Gastroesophageal sphincter (tissue), 4 donors: ENCODE data around the gene ATF2. TPM values are rescaled to one million over a fixed set of nuclear protein-coding genes. Genes with fewer than 3 reads are reported as not detected.
A peak's percentile ranks its signal among the peaks of the same experiment; 100 is the strongest.

Experiments
- ATAC-seq: fragments of 150-250 bp; one replicate; pipeline ENCODE4 v1.9.1; 2016; ENCODE audit warnings: mild to moderate bottlenecking, moderate library complexity
- H3K27ac ChIP-seq, 4 donors: fragments of 200-600 bp; sonication (generic) in 3 of 4; 1 replicate in 3 of 4; 2 replicates in 1 of 4; pipeline ENCODE4 v1.5.1; 2016 to 2019
- H3K27me3 ChIP-seq: fragments of 200-600 bp; sonication (generic); one replicate; pipeline ENCODE4 v1.5.1; 2019
- H3K36me3 ChIP-seq, 2 donors: fragments of 200-600 bp; sonication (generic); one replicate each; pipeline ENCODE4 v1.5.1; 2019; ENCODE audit warnings: control low read depth in 1 of 2
- H3K4me1 ChIP-seq, 3 donors: fragments of 200-600 bp; sonication (generic); 1 replicate in 2 of 3; 2 replicates in 1 of 3; pipeline ENCODE4 v1.5.1; 2016 to 2019; ENCODE audit warnings: control low read depth in 2 of 3
- H3K4me3 ChIP-seq, 2 donors: fragments of 200-600 bp; sonication (generic); one replicate each; pipeline ENCODE4 v1.5.1; 2019; ENCODE audit warnings: mild to moderate bottlenecking in 1 of 2, moderate library complexity in 1 of 2
- H3K9me3 ChIP-seq, 3 donors: fragments of 200-600 bp; sonication (generic); one replicate each; pipeline ENCODE4 v1.5.1; 2017 to 2019; ENCODE audit warnings: control low read depth in 2 of 3
- CTCF ChIP-seq, 4 experiments: fragments of 200-600 bp in 2 of 4; fragments of 450-650 bp in 2 of 4; sonication (generic) in 1 of 4; IDR thresholded peaks; one replicate each; pipeline ENCODE4 v1.5.1; 2017 to 2019; ENCODE audit warnings: antibody characterized with exemption in 4 of 4, mild to moderate bottlenecking in 2 of 4, moderate library complexity in 2 of 4
- EP300 ChIP-seq: sonication (generic); formaldehyde crosslinking; IDR thresholded peaks from one replicate; pipeline ENCODE4 v1.6.1; 2017; ENCODE audit warnings: antibody characterized with exemption, mild to moderate bottlenecking
- POLR2A ChIP-seq, 2 donors: fragments of 450-650 bp; IDR thresholded peaks; one replicate each; pipeline ENCODE4 v1.6.1; 2017; ENCODE audit warnings: antibody characterized with exemption in 2 of 2, mild to moderate bottlenecking in 2 of 2, moderate library complexity in 1 of 2
- POLR2AphosphoS5 ChIP-seq: sonication (generic); formaldehyde crosslinking; IDR thresholded peaks from one replicate; pipeline ENCODE4 v1.6.1; 2017; ENCODE audit warnings: antibody characterized with exemption
- WGBS, 2 donors: methylation state at CpG; one replicate each; pipeline ENCODE4 v1.1.5; 2018; ENCODE audit warnings: low coverage in 1 of 2; 5-methylcytosine and 5-hydroxymethylcytosine counted together
- total RNA-seq, 4 donors: library from RNA; depleted of rRNA; stranded (reverse); fragments of >200 nt; gene quantifications; one replicate each; pipeline ENCODE4 v1.1.0, GENCODE V29; 2016

Gene ATF2
- total RNA-seq, 4 donors from 2014 or later, result 37.1 to 64.4 (median 49.3) TPM

- 45 to 69% methylated on average over 3 to 4 of the region's 5 CpGs for WGBS, 2 donors
- Histone ChIP-seq H3K4me1 (peaks cover 0 to 42% (median 8%) of the 10 kb centered on the region in 3 donors), H3K9me3 (no peaks in the 10 kb centered on the region), H3K4me3 (peak overlapping the region; percentile 63 to 78), H3K27me3 (no peaks in the 10 kb centered on the region), H3K36me3 (peaks cover 12 to 30% of the 10 kb centered on the region in 2 donors), H3K27ac (peak overlapping the region; percentile 48 to 91 (median 88))
- ATAC-seq, result no peak
- TF ChIP-seq EP300 (no peak), POLR2A (IDR thresholded peaks at IDR 0.05) (no peak), POLR2AphosphoS5 (no peak), CTCF (IDR thresholded peaks at IDR 0.05) (no peak)
These were observed 13.9 kb upstream of the ATF2 start for GRCh38 chr2:175181877-175182308.

GRCh38 chr2:175181104-175181876 is 13.3 kb upstream of the ATF2 start, which contains the start of gene ATP5MC3:
TSS of gene ATP5MC3 (minus strand) at chr2:175181710. CDS start at chr2:175181393, 317 bp downstream.
- Histone ChIP-seq H3K27ac (peak within 1 kb of the TSS; percentile 48 to 91 (median 88)), H3K4me1 (peaks cover 0 to 42% (median 8%) of the 10 kb centered on the region in 3 donors), H3K27me3 (no peaks in the 10 kb centered on the region), H3K4me3 (peak within 1 kb of the TSS; percentile 63 to 78), H3K36me3 (peaks cover 12 to 34% of the 10 kb centered on the region in 2 donors), H3K9me3 (no peaks in the 10 kb centered on the region)
- 0% methylated on average over 3 to 6 of the region's 53 CpGs for WGBS, 2 donors
- peak; percentile 97 for ATAC-seq
- TF ChIP-seq POLR2AphosphoS5, result peak; percentile 83
- TF ChIP-seq POLR2A (IDR thresholded peaks at IDR 0.05), result peak; percentile 65 to 83
- TF ChIP-seq CTCF (IDR thresholded peaks at IDR 0.05), result peak in 2 of 4 experiments; percentile 9 to 35
- TF ChIP-seq EP300, result no peak

GRCh38 chr2:175180701-175181103 is 12.7 kb upstream of the ATF2 start:
- Histone ChIP-seq H3K4me3 (peak overlapping the region; percentile 63 to 78), H3K9me3 (no peaks in the 10 kb centered on the region), H3K27me3 (no peaks in the 10 kb centered on the region), H3K4me1 (peaks cover 0 to 42% (median 8%) of the 10 kb centered on the region in 3 donors), H3K27ac (peak overlapping the region; percentile 48 to 91 (median 88)), H3K36me3 (peaks cover 12 to 40% of the 10 kb centered on the region in 2 donors)
- TF ChIP-seq POLR2A (IDR thresholded peaks at IDR 0.05), result no peak
- TF ChIP-seq POLR2AphosphoS5, result no peak
- no peak for TF ChIP-seq CTCF (IDR thresholded peaks at IDR 0.05)
- no peak for TF ChIP-seq EP300
- peak; percentile 36 for ATAC-seq
- WGBS, 2 donors, result 4% methylated on average over 4 to 10 of the region's 10 CpGs

GRCh38 chr2:175176624-175177023 is 8.6 kb upstream of the ATF2 start:
- WGBS, 2 donors, result 64 to 72% methylated on average over 5 of the region's 5 CpGs
- Histone ChIP-seq H3K36me3 (peaks cover 12 to 72% of the 10 kb centered on the region in 2 donors), H3K4me3 (no peak overlapping the region), H3K4me1 (peaks cover 0 to 36% (median 8%) of the 10 kb centered on the region in 3 donors), H3K27me3 (no peaks in the 10 kb centered on the region), H3K9me3 (no peaks in the 10 kb centered on the region), H3K27ac (no peak overlapping the region)
- TF ChIP-seq POLR2AphosphoS5 (no peak), CTCF (IDR thresholded peaks at IDR 0.05) (no peak), POLR2A (IDR thresholded peaks at IDR 0.05) (no peak), EP300 (no peak)
- ATAC-seq, result no peak

GRCh38 chr2:175175896-175176295 is 7.9 kb upstream of the ATF2 start:
- no peaks in the 10 kb centered on the region for H3K9me3 ChIP-seq
- H3K4me3 ChIP-seq, result no peak overlapping the region
- no peak overlapping the region for H3K27ac ChIP-seq
- WGBS, 2 donors, result 44 to 47% methylated on average over 1 of the region's 1 CpG
- H3K36me3 ChIP-seq, result peaks cover 12 to 72% of the 10 kb centered on the region in 2 donors
- no peak for ATAC-seq
- H3K4me1 ChIP-seq, result peaks cover 0 to 35% (median 8%) of the 10 kb centered on the region in 3 donors
- no peaks in the 10 kb centered on the region for H3K27me3 ChIP-seq
- TF ChIP-seq POLR2AphosphoS5 (no peak), CTCF (IDR thresholded peaks at IDR 0.05) (no peak), POLR2A (IDR thresholded peaks at IDR 0.05) (no peak), EP300 (no peak)
